Measurements from ENCODE around the gene CXorf58.

DNA sequence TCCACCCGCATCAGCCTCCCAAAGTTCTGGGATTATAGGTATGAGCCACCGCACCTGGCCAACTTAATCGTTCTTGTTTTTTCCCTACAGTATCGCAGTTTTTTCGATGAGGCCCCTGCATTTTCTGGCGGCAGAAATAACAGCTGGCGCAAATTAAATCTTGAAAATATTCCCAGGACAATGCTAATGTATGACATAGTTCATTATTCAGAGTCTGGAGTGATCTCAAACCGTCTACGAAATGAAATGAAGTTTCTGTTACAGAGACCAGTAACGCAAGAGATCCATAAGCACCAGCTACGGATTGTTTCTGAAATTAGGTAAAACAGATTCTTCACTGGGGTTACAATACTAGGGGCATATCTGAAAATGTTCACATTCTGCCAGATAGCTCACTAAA lies 27.3 kb downstream of the CXorf58 start:
- no peak for TF ChIP-seq CTCF (conservative IDR thresholded peaks at IDR 0.05; ENCODE audit: low read depth, low read length)
- TF ChIP-seq EZH2 (IDR thresholded peaks at IDR 0.05; ENCODE audit: borderline replicate concordance, low read depth, low read length, poor library complexity, severe bottlenecking), result no peak
